Suprapubic skin (tissue), 4 donors: ENCODE data around the gene ZDHHC12. TPM values are rescaled to one million over a fixed set of nuclear protein-coding genes. Genes with fewer than 3 reads are reported as not detected.

ENCODE experiments used
- DNase-seq, 2 donors: peaks; one replicate each; pipeline ENCODE4 v3.0.0-alpha.2; 2019; ENCODE audit warnings: low spot score in 2 of 2
- H3K27ac ChIP-seq: fragments of 200-600 bp; sonication (generic); one replicate; pipeline ENCODE4 v1.5.1; 2019
- H3K27me3 ChIP-seq: fragments of 200-600 bp; sonication (generic); one replicate; pipeline ENCODE4 v1.5.1; 2019
- H3K36me3 ChIP-seq: fragments of 200-600 bp; sonication (generic); one replicate; pipeline ENCODE4 v1.5.1; 2019
- H3K4me1 ChIP-seq: fragments of 200-600 bp; sonication (generic); one replicate; pipeline ENCODE4 v1.5.1; 2019
- H3K4me3 ChIP-seq: fragments of 200-600 bp; sonication (generic); one replicate; pipeline ENCODE4 v1.5.1; 2019; ENCODE audit warnings: mild to moderate bottlenecking
- H3K9me3 ChIP-seq: fragments of 200-600 bp; sonication (generic); one replicate; pipeline ENCODE4 v1.5.1; 2019
- CTCF ChIP-seq, 2 donors: fragments of 200-600 bp in 1 of 2; fragments of 450-650 bp in 1 of 2; sonication (generic) in 1 of 2; IDR thresholded peaks; one replicate each; pipeline ENCODE4 v1.5.1; 2016 to 2019; ENCODE audit warnings: antibody characterized with exemption in 2 of 2, mild to moderate bottlenecking in 1 of 2, moderate library complexity in 1 of 2
- EP300 ChIP-seq: sonication (generic); formaldehyde crosslinking; IDR thresholded peaks from one replicate; pipeline ENCODE4 v1.6.1; 2017; ENCODE audit warnings: antibody characterized with exemption
- POLR2A ChIP-seq, 2 donors: fragments of 450-650 bp; IDR thresholded peaks; one replicate each; pipeline ENCODE4 v1.6.1; 2017; ENCODE audit warnings: antibody characterized with exemption in 2 of 2, mild to moderate bottlenecking in 2 of 2, moderate library complexity in 2 of 2
- POLR2AphosphoS5 ChIP-seq, 3 donors: sonication (generic); formaldehyde crosslinking; IDR thresholded peaks; one replicate each; pipeline ENCODE4 v1.6.1; 2017; ENCODE audit warnings: antibody characterized with exemption in 3 of 3
- WGBS: methylation state at CpG from one replicate; pipeline ENCODE4 v1.1.5; 2018; 5-methylcytosine and 5-hydroxymethylcytosine counted together
- total RNA-seq, 4 donors: library from RNA; depleted of rRNA; stranded (reverse); fragments of >200 nt; gene quantifications; one replicate each; pipeline ENCODE4 v1.1.0, GENCODE V29; 2016

ZDHHC12 gene
- total RNA-seq, 4 donors from 2014 or later, result 31.5 to 90.5 (median 75.0) TPM

- peaks cover 8% of the 10 kb centered on the region for H3K4me1 ChIP-seq
- peaks cover 20% of the 10 kb centered on the region for H3K36me3 ChIP-seq
- peak; percentile 55 to 66 for DNase-seq
- TF ChIP-seq CTCF (IDR thresholded peaks at IDR 0.05), result no peak
- no peak for TF ChIP-seq POLR2AphosphoS5 (IDR thresholded peaks at IDR 0.05)
- TF ChIP-seq EP300, result no peak
- no peak for TF ChIP-seq POLR2A (IDR thresholded peaks at IDR 0.05)
- H3K4me3 ChIP-seq, result no peak overlapping the region
- H3K27me3 ChIP-seq, result no peaks in the 10 kb centered on the region
- 86% methylated on average over 18 of the region's 24 CpGs for WGBS
- no peak overlapping the region for H3K27ac ChIP-seq
- H3K9me3 ChIP-seq, result no peaks in the 10 kb centered on the region
Measured at GRCh38 chr9:128714586-128715435, 9.1 kb downstream of the ZDHHC12 start.

- Histone ChIP-seq H3K9me3 (no peaks in the 10 kb centered on the region), H3K27me3 (no peaks in the 10 kb centered on the region), H3K4me3 (no peak overlapping the region), H3K27ac (no peak overlapping the region), H3K36me3 (peaks cover 20% of the 10 kb centered on the region), H3K4me1 (peaks cover under 1% of the 10 kb centered on the region)
- TF ChIP-seq POLR2AphosphoS5 (IDR thresholded peaks at IDR 0.05) (no peak), EP300 (no peak), POLR2A (IDR thresholded peaks at IDR 0.05) (no peak), CTCF (IDR thresholded peaks at IDR 0.05) (no peak)
- DNase-seq, result peak; percentile 32 to 61
- WGBS, result 92% methylated on average over 5 of the region's 19 CpGs
Measured at GRCh38 chr9:128713941-128714573, 9.9 kb downstream of the ZDHHC12 start.

- H3K4me3 ChIP-seq, result no peak overlapping the region
- no peaks in the 10 kb centered on the region for H3K9me3 ChIP-seq
- peak; percentile 41 to 48 for DNase-seq
Measured at GRCh38 chr9:128713411-128713780, 10.5 kb downstream of the ZDHHC12 start.

GRCh38 chr9:128712451-128713410 lies 11.2 kb downstream of the ZDHHC12 start:
- 89% methylated on average over 13 of the region's 26 CpGs for whole genome bisulfite sequencing
- TF ChIP-seq POLR2A (IDR thresholded peaks at IDR 0.05) (no peak), EP300 (no peak), POLR2AphosphoS5 (IDR thresholded peaks at IDR 0.05) (no peak), CTCF (IDR thresholded peaks at IDR 0.05) (no peak)
- peak; percentile 56 to 70 for DNase-seq
- Histone ChIP-seq H3K27ac (no peak overlapping the region), H3K27me3 (no peaks in the 10 kb centered on the region), H3K36me3 (peaks cover 20% of the 10 kb centered on the region), H3K9me3 (no peaks in the 10 kb centered on the region), H3K4me1 (no peaks in the 10 kb centered on the region), H3K4me3 (no peak overlapping the region)

More at GRCh38 chr9:128713411-128713780, 10.5 kb downstream of the ZDHHC12 start:
- Histone ChIP-seq H3K36me3 (peaks cover 20% of the 10 kb centered on the region), H3K27me3 (no peaks in the 10 kb centered on the region), H3K4me1 (no peaks in the 10 kb centered on the region), H3K27ac (no peak overlapping the region)
- 98% methylated on average over 8 of the region's 13 CpGs for WGBS
- TF ChIP-seq EP300, result no peak
- no peak for TF ChIP-seq POLR2AphosphoS5 (IDR thresholded peaks at IDR 0.05)
- no peak for TF ChIP-seq CTCF (IDR thresholded peaks at IDR 0.05)
- TF ChIP-seq POLR2A (IDR thresholded peaks at IDR 0.05), result no peak
